BLaER1 treated with 17β-estradiol and CSF1 and Interleukin-3, amounts not matched to agents 10 nM and 100 nM (cell line): ENCODE measurements around the gene KLK5.
A peak's percentile ranks its signal among the peaks of the same experiment; 100 is the strongest.
"Not testable (repeated sequence)": the region's sequence is repeated elsewhere in the genome, so short reads cannot be mapped to it uniquely, and the experiment has no call there.

Experiments
- H3K27ac ChIP-seq, 11 experiments: shearing (Covaris generic); formaldehyde crosslinking; 2 replicates each; pipeline ENCODE4 v1.8.1; 2022
- H3K27me3 ChIP-seq, 11 experiments: shearing (Covaris generic); formaldehyde crosslinking; 2 replicates each; pipeline ENCODE4 v1.8.1; 2022
- H3K36me3 ChIP-seq, 11 experiments: shearing (Covaris generic); formaldehyde crosslinking; 2 replicates each; pipeline ENCODE4 v1.8.1; 2022
- H3K4me1 ChIP-seq, 10 experiments: shearing (Covaris generic); formaldehyde crosslinking; 2 replicates each; pipeline ENCODE4 v1.8.1; 2022
- H3K4me2 ChIP-seq, 11 experiments: shearing (Covaris generic); formaldehyde crosslinking; 2 replicates each; pipeline ENCODE4 v1.8.1; 2022
- H3K4me3 ChIP-seq, 10 experiments: shearing (Covaris generic); formaldehyde crosslinking; 2 replicates each; pipeline ENCODE4 v1.8.1; 2022
- H3K9ac ChIP-seq, 11 experiments: shearing (Covaris generic); formaldehyde crosslinking; 2 replicates each; pipeline ENCODE4 v1.8.1; 2022
- H3K9me3 ChIP-seq, 11 experiments: shearing (Covaris generic); formaldehyde crosslinking; replicated peaks in 1 of 11; 2 replicates each; pipeline ENCODE4 v1.8.1; 2022
- H4K20me1 ChIP-seq, 11 experiments: shearing (Covaris generic); formaldehyde crosslinking; 2 replicates each; pipeline ENCODE4 v1.8.1; 2022
- Cebpa-rat ChIP-seq, 11 experiments: shearing (Covaris generic); IDR thresholded peaks; 2 replicates each; pipeline ENCODE4 v1.8.1; 2022

KLK5 gene

DNA sequence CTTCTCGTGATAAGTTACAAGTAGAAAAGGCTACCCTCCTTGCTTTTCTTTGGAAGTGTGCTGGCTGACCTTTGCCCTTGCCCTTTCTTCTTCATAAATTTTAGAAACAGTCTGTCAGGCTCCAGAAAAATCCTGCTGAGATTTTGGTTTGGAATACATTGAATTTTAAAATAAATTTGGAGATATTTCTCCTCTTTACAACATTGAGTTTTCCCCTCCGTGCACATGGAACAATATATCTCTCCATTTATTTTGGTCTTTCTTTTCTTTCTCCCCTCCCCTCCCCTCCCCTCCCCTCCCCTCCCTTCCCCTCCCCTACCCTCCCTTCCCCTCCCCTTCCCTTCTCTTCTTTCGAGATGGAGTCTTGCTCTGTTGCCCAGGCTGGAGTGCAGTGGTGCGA lies 50.2 kb downstream of the KLK5 start:
- H3K27me3 ChIP-seq, result peaks cover 0 to 5% (median 0%) of the 10 kb centered on the region in 11 experiments; a peak in 1 of 22 replicates
- no peak overlapping the region for H3K9ac ChIP-seq
- no peaks in the 10 kb centered on the region for H3K36me3 ChIP-seq
- peaks cover under 1 to 4% (median 3%) of the 10 kb centered on the region in 10 experiments; a peak in 17 of 20 replicates for H3K4me1 ChIP-seq
- H3K4me3 ChIP-seq, result no peak overlapping the region
- H4K20me1 ChIP-seq, result no peaks in the 10 kb centered on the region
- no peak overlapping the region for H3K27ac ChIP-seq
- no peak overlapping the region for H3K4me2 ChIP-seq
- no peaks in the 10 kb centered on the region for H3K9me3 ChIP-seq
- no peak for TF ChIP-seq Cebpa-rat (IDR thresholded peaks at IDR 0.05)

- H3K4me2 ChIP-seq, result no peak overlapping the region
- H3K9me3 ChIP-seq, result no peaks in the 10 kb centered on the region
- H3K4me1 ChIP-seq, result peaks cover 19 to 34% (median 28%) of the 10 kb centered on the region in 10 experiments
- H3K9ac ChIP-seq, result no peak overlapping the region
- no peaks in the 10 kb centered on the region for H3K36me3 ChIP-seq
- no peak overlapping the region; a peak in 1 of 22 replicates for H3K27ac ChIP-seq
- H3K4me3 ChIP-seq, result no peak overlapping the region
- H4K20me1 ChIP-seq, result no peaks in the 10 kb centered on the region
- no peak for TF ChIP-seq Cebpa-rat (IDR thresholded peaks at IDR 0.05)
- H3K27me3 ChIP-seq, result no peaks in the 10 kb centered on the region
Measured at GRCh38 chr19:50899569-50899968, 53.3 kb downstream of the KLK5 start.

- H3K4me3 ChIP-seq, result no peak overlapping the region
- peak overlapping the region in 7 of 11 experiments; percentile 69 to 82 (median 72); a peak in 9 of 22 replicates for H3K4me2 ChIP-seq
- H3K4me1 ChIP-seq, result peaks cover 19 to 37% (median 28%) of the 10 kb centered on the region in 10 experiments
- peak overlapping the region in 1 of 11 experiments; percentile 62; a peak in 1 of 22 replicates for H3K9ac ChIP-seq
- no peaks in the 10 kb centered on the region for H3K27me3 ChIP-seq
- H4K20me1 ChIP-seq, result no peaks in the 10 kb centered on the region
- H3K9me3 ChIP-seq, result no peaks in the 10 kb centered on the region; a peak in 1 of 22 replicates
- H3K36me3 ChIP-seq, result no peaks in the 10 kb centered on the region
- peak overlapping the region in 7 of 11 experiments; percentile 62 to 82 (median 76); a peak in 12 of 22 replicates for H3K27ac ChIP-seq
- no peak for TF ChIP-seq Cebpa-rat (IDR thresholded peaks at IDR 0.05)
Measured at GRCh38 chr19:50898018-50898417, 54.8 kb downstream of the KLK5 start.

GRCh38 chr19:50897612-50898011 lies 55.2 kb downstream of the KLK5 start:
- H3K4me1 ChIP-seq, result peaks cover 19 to 37% (median 28%) of the 10 kb centered on the region in 10 experiments
- TF ChIP-seq Cebpa-rat (IDR thresholded peaks at IDR 0.05), result no peak
- no peaks in the 10 kb centered on the region for H3K36me3 ChIP-seq
- H3K9ac ChIP-seq, result peak overlapping the region in 8 of 11 experiments; percentile 8 to 71 (median 60); a peak in 8 of 22 replicates
- no peaks in the 10 kb centered on the region for H3K27me3 ChIP-seq
- peak overlapping the region in 10 of 11 experiments; percentile 62 to 82 (median 73); a peak in 19 of 22 replicates for H3K27ac ChIP-seq
- H3K4me3 ChIP-seq, result no peak overlapping the region
- peak overlapping the region; percentile 58 to 83 (median 72) for H3K4me2 ChIP-seq
- H3K9me3 ChIP-seq, result no peaks in the 10 kb centered on the region; a peak in 1 of 22 replicates
- H4K20me1 ChIP-seq, result no peaks in the 10 kb centered on the region

GRCh38 chr19:50897191-50897607 lies 55.6 kb downstream of the KLK5 start:
- Histone ChIP-seq H3K27ac (peak overlapping the region; percentile 8 to 82 (median 72); a peak in 21 of 22 replicates), H3K9ac (peak overlapping the region in 9 of 11 experiments; percentile 8 to 71 (median 61); a peak in 17 of 22 replicates), H3K4me3 (no peak overlapping the region), H3K4me2 (peak overlapping the region; percentile 58 to 83 (median 72)), H3K4me1 (peaks cover 19 to 37% (median 28%) of the 10 kb centered on the region in 10 experiments), H3K9me3 (no peaks in the 10 kb centered on the region; a peak in 1 of 22 replicates), H3K27me3 (no peaks in the 10 kb centered on the region), H4K20me1 (no peaks in the 10 kb centered on the region), H3K36me3 (no peaks in the 10 kb centered on the region)
- no peak for TF ChIP-seq Cebpa-rat (IDR thresholded peaks at IDR 0.05)

- peak in 9 of 11 experiments; percentile 9 to 74 (median 51); a peak in 9 of 22 replicates for TF ChIP-seq Cebpa-rat (IDR thresholded peaks at IDR 0.05)
- peak overlapping the region in 10 of 11 experiments; percentile 34 to 74 (median 60); a peak in 18 of 22 replicates for H3K9ac ChIP-seq
- peak overlapping the region; percentile 8 to 82 (median 72); a peak in 21 of 22 replicates for H3K27ac ChIP-seq
- H3K36me3 ChIP-seq, result no peaks in the 10 kb centered on the region
- no peaks in the 10 kb centered on the region; a peak in 1 of 22 replicates for H3K9me3 ChIP-seq
- peaks cover 19 to 37% (median 28%) of the 10 kb centered on the region in 10 experiments for H3K4me1 ChIP-seq
- no peaks in the 10 kb centered on the region for H4K20me1 ChIP-seq
- H3K4me2 ChIP-seq, result peak overlapping the region; percentile 58 to 83 (median 72)
- H3K4me3 ChIP-seq, result no peak overlapping the region
- H3K27me3 ChIP-seq, result no peaks in the 10 kb centered on the region
Measured at GRCh38 chr19:50896591-50897190, 56.1 kb downstream of the KLK5 start.

- H3K4me3 ChIP-seq, H3K27me3 ChIP-seq, H4K20me1 ChIP-seq, H3K9me3 ChIP-seq, H3K36me3 ChIP-seq: not testable (repeated sequence)
- Histone ChIP-seq H3K4me2 (peak overlapping the region; percentile 58 to 83 (median 72)), H3K4me1 (peaks cover 21 to 41% (median 32%) of the 10 kb centered on the region in 10 experiments), H3K9ac (peak overlapping the region in 10 of 11 experiments; percentile 26 to 74 (median 46); a peak in 16 of 22 replicates), H3K27ac (peak overlapping the region in 10 of 11 experiments; percentile 62 to 82 (median 73); a peak in 21 of 22 replicates)
Measured at GRCh38 chr19:50896089-50896590, 56.7 kb downstream of the KLK5 start.

DNA sequence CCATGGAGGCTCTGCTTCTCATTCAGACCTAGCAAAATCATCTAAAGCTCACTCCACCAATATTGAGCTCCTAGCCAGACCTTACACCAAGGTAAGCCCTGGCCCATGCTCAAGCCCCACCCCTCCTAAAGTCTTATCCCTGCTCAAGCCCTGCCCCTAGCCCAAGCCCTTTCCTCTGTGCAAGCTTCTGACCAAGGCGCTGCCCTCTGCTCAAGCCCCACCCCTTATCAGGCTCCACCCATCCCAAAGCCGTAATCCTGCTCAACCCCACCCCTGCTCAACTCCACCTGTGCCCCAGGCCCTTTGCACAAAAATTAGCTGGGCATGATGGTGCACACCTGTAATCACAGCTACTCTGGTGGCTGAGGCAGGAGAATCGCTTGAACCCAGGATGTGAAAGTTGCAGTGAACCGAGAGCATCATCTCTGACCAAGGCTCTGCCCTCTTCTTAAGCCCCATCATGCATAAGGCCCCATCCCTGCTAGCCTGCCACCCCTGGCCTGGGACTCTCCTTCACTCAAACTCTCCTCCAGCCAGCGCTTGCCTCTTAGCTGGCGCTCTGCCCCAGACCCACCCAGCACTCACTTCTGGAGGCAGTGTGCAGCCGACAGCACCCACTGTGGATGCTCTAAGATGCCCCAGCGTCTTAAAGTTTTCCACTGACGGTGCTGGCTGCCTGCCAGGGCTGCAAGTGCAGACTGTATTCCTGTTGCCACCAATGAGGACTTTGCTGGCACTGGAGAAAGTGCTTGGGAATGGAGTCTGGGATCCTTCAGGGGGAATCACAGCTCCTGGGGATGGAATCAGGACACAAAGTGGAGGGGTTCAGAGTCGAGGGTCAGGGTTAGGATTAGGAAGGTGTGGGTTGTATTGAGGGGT lies 58.1 kb downstream of the KLK5 start:
- Histone ChIP-seq H3K27ac (peak overlapping the region in 4 of 11 experiments; percentile 80 to 82 (median 81); a peak in 7 of 22 replicates), H4K20me1 (no peaks in the 10 kb centered on the region), H3K4me1 (peaks cover 30 to 49% (median 40%) of the 10 kb centered on the region in 10 experiments), H3K4me2 (peak overlapping the region in 7 of 11 experiments; percentile 1 to 83 (median 72); a peak in 8 of 22 replicates), H3K36me3 (no peaks in the 10 kb centered on the region), H3K27me3 (no peaks in the 10 kb centered on the region), H3K4me3 (no peak overlapping the region), H3K9ac (no peak overlapping the region; a peak in 1 of 22 replicates), H3K9me3 (no peaks in the 10 kb centered on the region; a peak in 1 of 22 replicates)
- TF ChIP-seq Cebpa-rat (IDR thresholded peaks at IDR 0.05), result no peak
